IPS DF 4.7 (cell line): ENCODE data around the gene THAP4.

Source experiments
- DNase-seq: peaks from one replicate; pipeline ENCODE4 v3.0.0-alpha.2; 2013; ENCODE audit warnings: low spot score; ENCODE audit errors: extremely low read depth

The THAP4 gene

DNA sequence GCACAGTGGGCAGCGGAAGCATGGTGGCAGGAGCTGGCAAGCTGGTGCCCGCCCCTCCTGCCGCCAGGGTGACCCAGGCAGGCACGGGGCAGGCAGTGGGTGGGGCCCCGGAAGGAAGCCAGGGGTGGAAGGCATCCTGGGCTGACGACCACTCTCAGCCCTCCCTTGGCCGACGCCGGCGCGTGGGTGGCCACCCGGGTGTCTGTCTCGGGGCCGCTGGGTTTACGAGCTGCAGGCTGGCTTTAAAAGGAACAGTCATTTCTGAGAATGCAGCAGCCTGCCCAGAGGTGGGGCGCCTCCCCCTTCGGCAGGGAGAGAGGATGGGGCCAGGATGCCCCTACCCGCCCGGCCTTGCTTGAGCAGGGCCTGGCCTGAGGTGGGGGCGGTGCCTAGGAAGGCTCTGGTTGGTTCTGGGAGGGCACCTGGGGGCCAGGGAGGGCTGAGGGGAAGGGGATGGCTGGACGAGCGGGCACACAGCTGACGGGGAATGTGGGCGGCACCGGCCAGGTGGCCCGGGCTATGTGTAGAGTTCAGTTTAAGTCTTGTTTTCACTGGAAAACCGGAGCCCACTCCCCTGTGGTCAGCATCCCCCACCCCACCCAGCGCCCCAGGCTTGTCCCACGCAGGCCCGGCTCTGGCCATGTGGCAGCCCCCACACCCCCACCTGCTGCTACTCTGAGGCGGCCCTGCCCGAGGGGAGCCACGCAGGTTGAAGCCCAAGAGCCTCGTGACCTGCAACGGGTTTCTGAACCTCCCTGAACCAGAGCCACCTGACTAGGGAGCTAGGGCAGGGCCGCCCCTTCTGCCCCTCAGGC, 72.2 kb downstream of the THAP4 start:
- no peak for DNase-seq

GRCh38 chr2:241563981-241564595, 72.9 kb downstream of the THAP4 start:
- no peak for DNase-seq

- no peak for DNase-seq
Measured at GRCh38 chr2:241563571-241563980, 73.4 kb downstream of the THAP4 start.

- no peak for DNase-seq
Measured at GRCh38 chr2:241563031-241563507, 73.9 kb downstream of the THAP4 start.

DNA sequence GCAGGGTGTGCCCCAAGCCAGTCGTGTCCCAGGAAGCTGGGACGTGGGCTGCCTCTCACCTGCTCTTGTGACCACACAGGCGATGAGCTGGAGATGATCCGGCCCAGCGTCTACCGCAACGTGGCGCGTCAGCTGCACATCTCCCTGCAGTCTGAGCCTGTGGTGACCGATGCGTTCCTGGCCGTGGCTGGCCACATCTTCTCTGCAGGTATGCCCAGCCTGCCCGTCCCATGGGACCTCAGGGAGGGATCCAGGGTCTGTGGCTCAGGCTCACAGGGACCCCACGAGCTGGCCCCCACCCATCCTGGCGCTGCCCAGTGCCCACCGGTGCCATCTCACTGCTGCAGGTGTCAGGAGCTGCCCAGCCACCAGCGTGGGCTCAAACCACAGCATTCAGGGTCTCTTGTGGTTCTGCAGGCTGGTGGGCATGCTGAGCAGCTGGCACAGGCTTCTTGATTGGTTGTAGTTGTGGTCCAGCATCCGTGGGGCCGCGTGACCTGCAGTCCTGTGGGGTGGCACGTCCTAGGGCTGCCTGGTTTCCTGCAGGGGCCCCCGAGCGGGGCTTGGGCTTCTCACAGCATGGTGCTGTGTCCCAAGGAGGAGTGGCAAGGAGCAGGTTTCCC, 74.6 kb downstream of the THAP4 start:
- no peak for DNase-seq

DNA sequence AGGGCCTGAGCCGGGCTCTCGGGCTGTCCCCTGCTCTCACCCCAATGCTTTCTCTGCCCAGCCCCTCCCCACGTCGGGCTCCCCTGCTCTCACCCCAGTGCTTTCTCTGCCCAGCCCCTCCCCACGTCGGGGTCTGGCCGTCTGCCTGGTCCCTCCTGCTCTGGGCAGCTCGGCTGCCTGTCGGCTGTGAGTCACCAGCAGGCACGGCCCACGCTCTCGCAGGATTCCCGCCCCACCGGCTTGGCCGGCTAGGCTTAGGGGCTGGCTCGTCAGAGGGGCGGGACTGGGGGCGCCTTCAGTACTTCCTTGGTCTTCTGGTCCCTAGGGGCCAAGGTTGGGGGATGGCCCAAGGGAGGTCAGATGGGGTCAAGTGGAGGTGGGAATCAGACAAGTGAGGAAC, 75.1 kb downstream of the THAP4 start:
- DNase-seq, result no peak

- DNase-seq, result no peak
Measured at GRCh38 chr2:241560883-241561474, 76.0 kb downstream of the THAP4 start.

GRCh38 chr2:241560162-241560882, 76.6 kb downstream of the THAP4 start:
- DNase-seq, result no peak

- no peak for DNase-seq
Measured at GRCh38 chr2:241559323-241560161, 77.4 kb downstream of the THAP4 start.

DNA sequence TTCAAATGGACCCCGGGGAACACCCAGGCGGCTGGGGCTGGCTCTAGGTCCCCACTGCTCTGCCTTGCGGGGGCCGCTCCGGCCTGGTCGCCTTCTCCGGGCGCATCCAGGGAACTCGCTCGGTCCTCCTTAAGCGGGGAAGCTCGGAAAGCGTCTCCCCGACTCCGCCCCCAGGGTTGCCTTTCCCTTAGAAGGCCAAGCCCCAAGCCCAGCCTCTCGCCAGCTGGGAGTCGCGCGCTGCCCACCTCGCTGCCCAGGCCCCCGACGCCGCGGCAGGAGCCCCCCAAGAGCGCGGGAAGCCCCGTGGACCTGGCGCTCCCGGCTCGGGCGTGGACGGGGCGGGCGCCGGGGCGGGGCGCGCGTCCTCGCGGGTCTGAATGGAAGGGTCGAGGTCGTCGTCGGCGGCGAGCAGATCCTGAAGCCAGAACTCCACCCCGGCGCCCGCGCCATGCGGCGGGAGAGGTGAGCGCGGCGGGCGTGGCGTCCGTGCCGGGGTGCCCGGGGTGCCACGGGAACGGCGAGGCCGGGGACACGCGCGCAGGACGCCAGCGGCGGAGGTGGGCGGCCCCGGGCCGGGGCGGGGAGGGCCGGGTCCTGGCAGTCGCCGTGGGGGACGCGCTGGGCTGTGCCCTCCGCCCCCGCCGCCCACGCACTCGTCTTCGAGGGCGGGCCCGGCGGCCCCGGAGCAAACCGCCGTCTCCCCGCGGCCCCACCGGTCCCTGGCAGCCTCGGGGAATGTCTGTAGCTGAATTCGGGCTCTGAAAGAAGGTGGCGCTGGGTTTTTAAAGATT, 78.2 kb downstream of the THAP4 start, which contains the start of gene BOK:
Gene BOK (plus strand): TSS at position 214 of the 791 bp plus-strand sequence. CDS start 739 bp downstream, outside the sequence.
- no peak for DNase-seq

- no peak for DNase-seq
Measured at GRCh38 chr2:241556746-241557145, 80.2 kb downstream of the THAP4 start.

DNA sequence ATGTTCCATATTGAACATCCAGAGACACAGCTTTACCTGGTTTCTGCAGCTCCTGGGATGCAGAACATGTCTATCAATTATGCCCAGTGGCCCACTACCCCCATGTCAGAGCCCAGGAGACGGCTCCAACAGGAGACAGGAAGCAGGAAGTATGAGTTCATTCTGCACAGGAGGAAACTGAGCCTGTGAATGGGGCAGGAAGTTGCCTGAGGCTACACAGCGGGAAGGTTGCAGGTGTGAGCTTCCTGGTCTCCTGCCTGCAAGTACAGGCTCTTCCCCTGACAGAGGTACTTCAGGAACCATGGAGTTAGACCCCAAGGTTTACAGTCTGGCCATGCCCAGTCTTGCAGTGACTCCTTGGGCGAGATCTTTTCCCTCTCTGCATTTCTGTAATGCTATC, 81.2 kb downstream of the THAP4 start:
- no peak for DNase-seq

- no peak for DNase-seq
Measured at GRCh38 chr2:241554610-241555322, 82.2 kb downstream of the THAP4 start.

- DNase-seq, result no peak
Measured at GRCh38 chr2:241553981-241554380, 83.0 kb downstream of the THAP4 start.

DNA sequence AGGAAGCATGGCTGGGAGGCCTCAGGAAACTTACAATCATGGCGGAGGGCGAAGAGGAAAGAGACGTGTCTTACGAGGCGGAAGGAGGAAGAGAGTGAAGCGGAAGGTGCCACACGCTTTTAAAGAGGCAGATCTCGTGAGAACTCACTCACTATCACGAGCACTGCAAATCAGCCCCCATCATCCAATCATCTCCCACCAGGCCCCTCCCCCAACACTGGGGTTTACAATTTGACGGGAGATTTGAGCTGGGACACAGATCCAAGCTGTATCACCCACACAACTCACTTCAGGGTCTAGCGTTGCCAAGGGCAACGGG, 83.5 kb downstream of the THAP4 start:
- DNase-seq, result no peak

DNA sequence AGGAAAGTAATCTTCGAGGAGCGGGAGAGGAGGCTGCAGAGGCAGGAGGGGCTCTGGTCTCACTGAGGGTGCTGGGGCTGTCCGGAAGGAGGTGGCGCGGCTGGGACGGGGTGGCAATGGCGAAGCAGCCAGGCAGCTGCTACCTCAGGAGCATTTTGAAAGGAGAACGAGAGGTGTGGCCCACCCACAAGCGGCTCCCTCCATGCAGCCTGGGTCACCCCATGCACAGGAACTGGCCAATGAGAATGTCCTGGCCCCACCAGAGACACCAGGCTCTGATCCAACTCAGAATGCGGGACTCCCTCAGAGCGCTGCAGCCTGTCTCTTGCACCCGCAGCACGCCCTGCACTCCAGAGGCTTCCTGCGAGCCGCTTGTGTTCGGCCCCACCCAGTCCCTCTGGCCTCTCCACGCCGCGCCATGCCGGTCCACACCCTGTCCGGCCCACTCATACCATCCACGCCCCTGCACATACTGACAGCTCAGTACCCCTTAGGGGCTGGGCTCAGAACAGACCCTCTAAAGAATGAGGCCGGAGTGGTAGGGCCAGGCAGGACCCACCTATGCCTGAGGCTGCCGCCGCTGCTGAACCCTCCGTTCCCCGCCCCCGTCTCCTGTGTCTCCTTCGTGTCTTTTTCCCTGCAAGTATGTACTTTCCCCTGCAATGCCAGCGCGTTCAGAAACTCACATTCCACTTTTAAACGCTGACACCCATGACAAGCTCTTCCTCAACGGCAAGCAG, 84.8 kb downstream of the THAP4 start:
- no peak for DNase-seq

DNA sequence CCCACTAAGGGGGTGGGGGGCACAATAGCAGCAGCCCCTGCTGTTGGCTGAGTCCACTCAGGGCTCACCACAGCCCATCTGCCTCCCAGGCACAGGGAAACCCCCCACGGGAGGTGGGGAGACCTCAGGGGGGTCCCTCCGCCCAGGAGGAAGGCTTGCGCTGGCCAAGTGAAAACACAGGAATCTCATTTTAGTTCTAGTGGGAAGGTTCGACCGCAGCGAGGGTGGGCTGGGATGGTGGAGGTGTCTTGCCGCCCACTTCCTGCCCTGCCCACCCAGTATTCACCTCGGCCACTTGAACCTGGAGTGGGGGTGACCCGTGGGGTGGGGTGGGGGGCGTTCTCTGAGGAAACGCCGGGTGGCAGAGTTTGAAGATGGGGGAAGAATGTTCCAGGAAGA, 85.4 kb downstream of the THAP4 start:
- DNase-seq, result no peak
